Ectodermal cell (in vitro differentiated cells): ENCODE data around the gene MEF2D.

Experiments
- H3K27ac ChIP-seq: 2 replicates; pipeline ENCODE4 v1.7.0; 2013; ENCODE audit warnings: mild to moderate bottlenecking, low read depth, low read length; ENCODE audit not compliant: insufficient read depth, poor library complexity, severe bottlenecking
- H3K27me3 ChIP-seq: 2 replicates; pipeline ENCODE4 v1.7.0; 2013; ENCODE audit warnings: mild to moderate bottlenecking, low read length; ENCODE audit not compliant: insufficient read depth, control insufficient read depth, poor library complexity, severe bottlenecking
- H3K36me3 ChIP-seq: one replicate; pipeline ENCODE4 v1.7.0; 2013; ENCODE audit warnings: low read length; ENCODE audit not compliant: control insufficient read depth, insufficient read depth
- H3K4me1 ChIP-seq: one replicate; pipeline ENCODE4 v1.7.0; 2013; ENCODE audit warnings: low read length; ENCODE audit not compliant: control insufficient read depth, insufficient read depth
- H3K4me3 ChIP-seq: 2 replicates; pipeline ENCODE4 v1.7.0; 2013; ENCODE audit warnings: low read depth, low read length, control low read depth; ENCODE audit not compliant: insufficient read depth
- H3K9me3 ChIP-seq: 2 replicates; pipeline ENCODE4 v1.7.0; 2013; ENCODE audit warnings: mild to moderate bottlenecking, low read length, moderate library complexity; ENCODE audit not compliant: control insufficient read depth
- WGBS, 2 experiments: methylation state at CpG; one replicate each; pipeline ENCODE4 v1.1.7; 2013; ENCODE audit warnings: missing lambda C conversion rate in 2 of 2; 5-methylcytosine and 5-hydroxymethylcytosine counted together

The MEF2D gene

DNA sequence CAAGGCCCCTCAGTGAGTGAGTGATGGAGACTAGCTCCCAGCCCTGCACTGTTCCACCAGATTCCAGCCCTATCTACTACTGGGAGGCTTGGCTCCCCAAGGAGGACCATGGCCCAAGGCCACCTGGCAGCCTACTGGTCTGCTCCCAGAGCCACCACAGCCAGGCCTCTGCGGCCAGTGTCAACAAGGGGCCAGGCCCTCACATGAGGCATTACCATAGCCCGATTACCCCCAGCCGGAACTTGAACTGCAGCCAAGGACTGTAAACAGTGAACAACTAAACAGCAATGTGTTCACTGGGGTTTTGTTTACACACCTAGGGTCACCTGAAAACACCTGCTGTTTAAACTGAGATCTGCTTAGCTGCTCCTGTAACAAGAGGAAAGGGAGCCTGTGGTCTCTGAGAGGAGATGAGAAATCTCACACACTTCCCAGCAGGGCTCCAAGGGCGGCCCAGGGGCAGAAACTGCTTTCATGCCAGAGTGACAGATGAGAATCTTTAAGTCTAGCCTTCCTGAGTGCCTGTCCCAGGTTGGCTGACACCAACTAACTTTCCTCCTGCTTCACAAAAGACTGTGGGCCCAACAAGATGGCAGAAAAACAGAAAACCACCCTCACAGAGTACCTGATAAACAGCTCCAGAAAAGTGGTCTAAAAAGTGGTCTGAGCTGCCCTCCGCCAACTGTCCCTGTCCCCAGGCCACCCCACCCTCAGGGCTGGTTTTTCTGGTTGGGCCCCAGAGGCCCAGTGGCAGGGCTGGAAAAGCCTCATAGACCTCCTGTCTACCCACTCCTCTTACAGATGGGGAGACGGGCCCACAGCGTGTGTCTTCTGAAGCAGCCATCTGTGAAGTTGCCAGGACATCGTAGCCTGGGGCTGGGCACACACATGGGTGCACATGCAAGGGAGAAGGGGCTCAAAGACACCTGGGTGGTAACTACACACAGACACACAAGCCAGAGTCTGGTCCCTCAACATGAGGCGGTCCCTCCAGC is 28.8 kb downstream of the MEF2D start:
- H3K27me3 ChIP-seq, result no peaks in the 10 kb centered on the region
- H3K27ac ChIP-seq, result no peak overlapping the region
- H3K4me3 ChIP-seq, result no peak overlapping the region
- WGBS, 2 experiments, result 90 to 93% methylated on average over 9 of the region's 9 CpGs
- H3K9me3 ChIP-seq, result no peaks in the 10 kb centered on the region
- H3K36me3 ChIP-seq, result peaks cover 7% of the 10 kb centered on the region
- H3K4me1 ChIP-seq, result no peaks in the 10 kb centered on the region

DNA sequence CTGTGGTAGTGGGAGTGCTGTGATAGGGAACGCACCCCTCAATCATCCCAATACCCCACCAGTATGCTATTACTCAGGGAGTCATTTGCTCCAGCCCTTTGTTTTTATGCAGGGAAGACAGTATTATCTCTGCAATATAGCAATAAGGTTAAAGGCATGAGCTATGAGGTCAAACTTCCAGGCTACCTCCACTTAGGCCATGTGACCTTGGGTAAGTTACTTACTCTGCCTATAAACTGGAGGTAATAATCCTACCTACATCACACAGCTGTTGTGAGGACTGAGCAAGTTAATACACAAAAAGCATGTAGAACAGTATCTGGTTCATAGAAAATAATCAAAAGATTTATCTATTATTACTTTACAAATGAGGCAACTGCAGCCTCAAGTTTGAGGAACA is 30.1 kb downstream of the MEF2D start:
- Histone ChIP-seq H3K9me3 (no peaks in the 10 kb centered on the region), H3K27me3 (no peaks in the 10 kb centered on the region), H3K4me3 (no peak overlapping the region), H3K27ac (no peak overlapping the region), H3K4me1 (no peaks in the 10 kb centered on the region), H3K36me3 (peaks cover 7% of the 10 kb centered on the region)
- WGBS, 2 experiments, result no CpG with 5 or more reads among the region's 1 CpG

- peaks cover 4% of the 10 kb centered on the region for H3K36me3 ChIP-seq
- H3K4me3 ChIP-seq, result no peak overlapping the region
- H3K27me3 ChIP-seq, result no peaks in the 10 kb centered on the region
- WGBS, 2 experiments, result 96 to 99% methylated on average over 6 of the region's 6 CpGs
- no peak overlapping the region for H3K27ac ChIP-seq
- no peaks in the 10 kb centered on the region for H3K9me3 ChIP-seq
- no peaks in the 10 kb centered on the region for H3K4me1 ChIP-seq
These were observed 31.8 kb downstream of the MEF2D start for GRCh38 chr1:156468693-156469345.

- 93 to 94% methylated on average over 18 of the region's 18 CpGs for WGBS, 2 experiments
- Histone ChIP-seq H3K27ac (no peak overlapping the region), H3K36me3 (no peaks in the 10 kb centered on the region), H3K9me3 (no peaks in the 10 kb centered on the region), H3K27me3 (no peaks in the 10 kb centered on the region), H3K4me1 (no peaks in the 10 kb centered on the region), H3K4me3 (no peak overlapping the region)
These were observed 32.7 kb downstream of the MEF2D start for GRCh38 chr1:156467906-156468305.

DNA sequence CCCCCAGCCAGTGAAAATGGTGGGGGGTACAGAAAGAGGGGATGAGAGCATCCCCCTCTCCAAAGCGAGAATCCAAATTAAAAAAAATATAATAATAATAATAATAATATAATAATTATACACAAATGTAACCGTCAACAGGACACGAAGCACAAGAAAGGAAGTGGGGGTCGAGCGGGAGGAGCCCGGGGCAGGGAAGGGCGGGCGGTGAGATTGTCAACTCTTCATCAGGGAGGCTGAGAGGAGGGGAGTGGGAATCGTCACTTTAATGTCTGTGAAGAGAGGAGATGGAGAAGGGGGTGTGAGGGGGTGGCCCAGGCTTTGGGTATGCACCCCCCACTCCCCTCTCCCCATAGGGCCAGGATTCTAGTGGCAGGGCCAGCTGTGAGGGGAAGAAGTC is 33.2 kb downstream of the MEF2D start:
- Histone ChIP-seq H3K27me3 (no peaks in the 10 kb centered on the region), H3K36me3 (no peaks in the 10 kb centered on the region), H3K4me3 (no peak overlapping the region), H3K9me3 (no peaks in the 10 kb centered on the region), H3K27ac (no peak overlapping the region), H3K4me1 (no peaks in the 10 kb centered on the region)
- WGBS, 2 experiments, result 91 to 95% methylated on average over 8 of the region's 9 CpGs

DNA sequence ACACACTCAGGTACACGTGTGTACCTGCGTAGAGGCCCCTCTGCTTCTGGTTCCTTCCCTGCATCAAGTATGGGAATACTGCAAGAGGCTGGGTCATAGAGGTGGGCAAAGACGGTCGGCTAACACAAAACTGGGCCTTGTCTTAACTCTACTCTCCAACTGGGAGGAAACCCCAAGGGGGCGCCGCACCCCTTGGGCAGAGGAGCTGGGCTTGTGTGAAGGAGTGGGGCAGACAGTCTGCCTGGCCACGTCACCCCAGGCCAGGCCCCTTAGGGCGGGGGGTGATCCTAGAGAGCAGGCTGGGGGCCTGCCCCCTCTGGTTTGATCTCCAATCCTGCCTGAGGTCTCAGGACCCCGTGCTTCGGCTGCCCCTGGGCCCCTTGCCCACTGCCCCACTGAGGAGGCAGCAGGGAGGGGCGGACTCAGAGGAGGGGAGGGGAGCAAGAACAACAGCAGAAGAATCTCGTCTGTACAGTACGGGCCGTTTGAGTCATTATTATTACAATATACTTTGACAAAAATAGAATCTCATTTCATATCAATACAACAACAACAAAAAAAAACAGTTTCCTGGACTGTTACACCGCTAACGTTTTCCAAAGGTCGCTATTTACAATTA is 34.7 kb downstream of the MEF2D start:
- WGBS, 2 experiments, result 83 to 84% methylated on average over 16 to 17 of the region's 17 CpGs
- Histone ChIP-seq H3K9me3 (no peaks in the 10 kb centered on the region), H3K36me3 (no peaks in the 10 kb centered on the region), H3K27me3 (no peaks in the 10 kb centered on the region), H3K27ac (no peak overlapping the region), H3K4me1 (no peaks in the 10 kb centered on the region), H3K4me3 (no peak overlapping the region)

- no peak overlapping the region for H3K4me3 ChIP-seq
- no peaks in the 10 kb centered on the region for H3K9me3 ChIP-seq
- H3K27me3 ChIP-seq, result no peaks in the 10 kb centered on the region
- 92% methylated on average over 9 of the region's 9 CpGs for WGBS, 2 experiments
- no peaks in the 10 kb centered on the region for H3K4me1 ChIP-seq
- no peaks in the 10 kb centered on the region for H3K36me3 ChIP-seq
- no peak overlapping the region for H3K27ac ChIP-seq
These were observed 35.6 kb downstream of the MEF2D start for GRCh38 chr1:156464825-156465452.

DNA sequence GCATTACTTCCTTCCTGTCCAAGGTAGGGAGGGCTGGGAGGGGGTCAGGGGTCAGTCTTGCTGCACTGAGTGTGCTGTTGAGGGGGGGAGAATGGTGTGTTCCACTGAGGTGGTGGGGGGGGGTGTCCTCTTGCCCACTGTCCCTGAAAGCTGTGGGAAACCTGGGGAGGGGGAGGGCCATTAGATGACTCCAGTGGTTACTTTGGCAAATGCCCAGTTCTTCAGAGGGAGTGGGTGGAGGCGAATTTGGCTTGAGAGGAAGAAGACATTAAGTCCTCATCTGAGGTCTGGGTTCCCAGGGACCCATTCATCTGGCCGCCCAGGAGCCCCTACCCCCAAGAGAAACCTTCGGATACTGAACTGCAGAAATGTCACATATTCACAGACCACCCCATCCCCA is 36.2 kb downstream of the MEF2D start:
- no peaks in the 10 kb centered on the region for H3K9me3 ChIP-seq
- no peaks in the 10 kb centered on the region for H3K4me1 ChIP-seq
- no peaks in the 10 kb centered on the region for H3K36me3 ChIP-seq
- H3K27me3 ChIP-seq, result no peaks in the 10 kb centered on the region
- no peak overlapping the region for H3K27ac ChIP-seq
- H3K4me3 ChIP-seq, result no peak overlapping the region
- 90 to 92% methylated on average over 3 of the region's 3 CpGs for WGBS, 2 experiments

DNA sequence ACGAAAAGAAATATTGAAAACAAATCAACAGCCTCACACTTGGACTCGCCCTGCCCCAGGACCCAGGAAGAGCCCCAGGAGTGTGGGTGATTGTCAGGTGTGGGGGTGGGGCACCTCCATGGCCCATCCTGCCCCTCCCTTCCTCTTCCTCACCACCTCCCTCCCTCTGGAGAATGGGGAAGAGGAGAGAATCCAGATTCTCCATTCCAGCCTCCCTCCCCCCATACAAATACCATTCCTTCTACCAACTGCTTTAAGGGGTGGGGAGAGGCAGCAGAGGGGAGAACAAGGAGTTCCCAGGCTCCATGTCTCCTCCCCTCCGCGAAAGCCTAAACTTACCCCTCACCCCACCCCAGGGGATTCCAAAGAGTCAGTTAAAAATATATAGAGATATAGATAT is 36.7 kb downstream of the MEF2D start:
- Histone ChIP-seq H3K27me3 (no peaks in the 10 kb centered on the region), H3K4me3 (no peak overlapping the region), H3K27ac (no peak overlapping the region), H3K9me3 (no peaks in the 10 kb centered on the region), H3K4me1 (no peaks in the 10 kb centered on the region), H3K36me3 (no peaks in the 10 kb centered on the region)
- WGBS, 2 experiments, result 58% methylated on average over 4 of the region's 4 CpGs; no CpG with 5 or more reads in 1 of the 2 experiments
